Muscle of back (tissue), 11 donors: ENCODE results near the gene IPO11. TPM values are rescaled to one million over a fixed set of nuclear protein-coding genes. Genes with fewer than 3 reads are reported as not detected.
A peak's percentile ranks its signal among the peaks of the same experiment; 100 is the strongest.
"Not testable (repeated sequence)": the region's sequence is repeated elsewhere in the genome, so short reads cannot be mapped to it uniquely, and the experiment has no call there.

ENCODE experiments used
- DNase-seq, 3 donors: peaks; one replicate each; pipeline versions ENCODE4 v3.0.0 to v3.0.0-alpha.2; 2013
- polyA plus RNA-seq, 10 donors: library from polyadenylated mRNA; unstranded; fragments of 120-200 nt; gene quantifications; one replicate each; pipeline ENCODE4 v1.2.1, GENCODE V29; 2013; ENCODE audit not compliant: insufficient read length in 10 of 10

IPO11 gene
- polyA plus RNA-seq, 10 donors: 19.7 to 27.2 (median 25.6) TPM

GRCh38 chr5:62594364-62594984, 181.9 kb downstream of the IPO11 start:
- DNase-seq: no peak

GRCh38 chr5:62596096-62596495, 183.5 kb downstream of the IPO11 start:
- DNase-seq: no peak

- DNase-seq: no peak
Observed at GRCh38 chr5:62596691-62597090, 184.1 kb downstream of the IPO11 start.

GRCh38 chr5:62597314-62597713, 184.8 kb downstream of the IPO11 start:
- no peak for DNase-seq

- no peak for DNase-seq
Observed at GRCh38 chr5:62600560-62601252, 188.1 kb downstream of the IPO11 start.

- DNase-seq: no peak
Observed at GRCh38 chr5:62603934-62604333, 191.4 kb downstream of the IPO11 start.

GRCh38 chr5:62605638-62606037, 193.1 kb downstream of the IPO11 start:
- DNase-seq: no peak

GRCh38 chr5:62606878-62607277, 194.3 kb downstream of the IPO11 start:
- no peak for DNase-seq

GRCh38 chr5:62607615-62608014, 195.1 kb downstream of the IPO11 start:
- no peak for DNase-seq

- DNase-seq: no peak
Observed at GRCh38 chr5:62608529-62609511, 196.3 kb downstream of the IPO11 start.

GRCh38 chr5:62614355-62614754, 201.8 kb downstream of the IPO11 start:
- no peak for DNase-seq

- DNase-seq: no peak
Observed at GRCh38 chr5:62616615-62617277, 204.2 kb downstream of the IPO11 start.

GRCh38 chr5:62617943-62618342, 205.4 kb downstream of the IPO11 start:
- no peak for DNase-seq

- no peak for DNase-seq
Observed at GRCh38 chr5:62620761-62621160, 208.2 kb downstream of the IPO11 start.

- DNase-seq: no peak
Observed at GRCh38 chr5:62621280-62621679, 208.7 kb downstream of the IPO11 start.

GRCh38 chr5:62623271-62623670, 210.7 kb downstream of the IPO11 start:
- peak in 1 of 3 donors; percentile 25 for DNase-seq

GRCh38 chr5:62624436-62624835, 211.9 kb downstream of the IPO11 start:
- not testable (repeated sequence) for DNase-seq

GRCh38 chr5:62626534-62626933, 214.0 kb downstream of the IPO11 start:
- DNase-seq: no peak

GRCh38 chr5:62627121-62627520, 214.6 kb downstream of the IPO11 start:
- DNase-seq: no peak

GRCh38 chr5:62627901-62628300, 215.3 kb downstream of the IPO11 start:
- DNase-seq: no peak

GRCh38 chr5:62631909-62632580, 219.5 kb downstream of the IPO11 start:
- DNase-seq: no peak
